SK-N-MC (cell line): ENCODE results near the gene GPC1.

Experiments
- EZH2 ChIP-seq: fragments of 200-600 bp; sonication (generic); IDR thresholded peaks from one replicate; pipeline ENCODE4 v1.6.1; 2017; ENCODE audit warnings: antibody characterized with exemption
- POLR2AphosphoS5 ChIP-seq: IDR thresholded peaks from 2 replicates; pipeline ENCODE4 v1.6.1; 2012; ENCODE audit warnings: mild to moderate bottlenecking, low read depth, low read length, borderline replicate concordance

GRCh38 chr2:240432820-240433801, 2.4 kb upstream of the GPC1 start:
- no peak for TF ChIP-seq EZH2
- TF ChIP-seq POLR2AphosphoS5 = no peak
